DMS153 (cell line): ENCODE results near the gene RNASE8.

ENCODE experiments used
- DNase-seq: peaks from one replicate; lab custom pipeline; 2025; lab: John Stamatoyannopoulos, UW

The RNASE8 gene

DNA sequence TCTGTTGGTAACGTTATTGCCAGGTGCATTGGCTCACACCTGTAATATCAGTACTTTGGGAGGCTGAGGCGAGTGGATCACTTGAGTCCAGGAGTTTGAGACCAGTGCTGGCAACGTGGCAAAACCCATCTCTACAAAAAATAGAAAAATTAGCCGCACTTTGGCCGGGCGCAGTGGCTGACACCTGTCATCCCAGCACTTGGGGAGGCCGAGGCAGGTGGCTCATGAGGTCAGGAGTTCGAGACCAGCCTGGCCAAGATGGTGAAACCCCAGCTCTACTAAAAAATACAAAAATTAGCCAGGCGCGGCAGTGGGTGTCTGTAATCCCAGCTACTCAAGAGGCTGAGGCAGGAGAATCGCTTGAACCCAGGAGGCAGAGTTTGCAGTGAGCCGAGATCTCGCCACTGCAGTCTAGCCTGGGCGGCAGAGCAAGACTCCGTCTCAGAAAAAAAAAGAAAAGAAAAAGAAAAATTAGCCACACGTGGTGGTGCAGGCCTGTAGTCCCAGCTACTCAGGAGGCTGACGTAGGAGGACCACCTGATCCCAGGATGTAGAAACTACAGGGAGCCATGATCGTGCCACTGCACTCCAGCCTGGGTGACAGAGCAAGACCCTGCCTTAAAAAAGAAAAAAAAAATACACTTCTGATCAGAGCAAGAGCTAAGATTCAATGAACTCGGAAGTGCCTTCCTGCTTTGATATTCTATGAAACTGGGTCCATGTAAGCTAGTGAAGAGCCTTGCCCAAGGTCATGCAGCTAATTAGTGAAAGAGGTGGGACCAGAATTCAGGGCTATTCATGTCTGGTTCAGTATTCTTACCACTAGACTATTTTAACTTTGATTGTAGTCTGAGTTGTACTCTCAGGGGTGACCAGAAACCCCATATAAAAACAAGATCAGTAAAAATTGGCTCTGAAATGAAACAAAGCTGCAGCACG, 4.2 kb upstream of the RNASE8 start:
- DNase-seq = no peak

DNA sequence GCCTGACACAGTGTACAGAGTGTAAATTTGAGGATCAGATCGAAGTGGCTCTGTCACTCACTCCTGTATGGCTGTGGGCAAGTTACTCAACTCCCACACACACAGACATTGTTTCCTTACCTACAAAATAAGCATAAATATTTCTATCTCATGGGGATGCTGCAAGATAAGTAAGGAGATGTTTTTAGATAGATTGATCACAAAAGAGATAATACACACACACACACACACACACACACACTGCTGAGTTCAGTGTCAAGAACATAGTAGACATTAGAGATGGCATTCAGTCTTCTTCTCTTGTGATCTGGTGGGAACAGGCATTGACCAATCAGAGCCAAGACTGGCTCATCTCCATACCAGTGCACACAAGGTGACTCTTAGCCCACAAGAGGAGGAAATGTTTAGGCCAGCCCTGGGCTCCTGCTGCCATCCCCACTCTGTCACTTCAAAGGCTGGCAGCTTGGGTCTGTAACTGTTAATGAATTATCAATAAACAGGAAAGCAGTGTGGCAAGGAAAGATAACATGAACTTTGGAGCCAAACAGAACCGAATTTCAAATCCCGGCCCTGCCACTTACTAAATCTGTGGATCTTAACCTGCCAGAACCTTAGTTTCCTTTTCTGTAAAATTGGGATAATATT, 3.4 kb upstream of the RNASE8 start:
- no peak for DNase-seq

DNA sequence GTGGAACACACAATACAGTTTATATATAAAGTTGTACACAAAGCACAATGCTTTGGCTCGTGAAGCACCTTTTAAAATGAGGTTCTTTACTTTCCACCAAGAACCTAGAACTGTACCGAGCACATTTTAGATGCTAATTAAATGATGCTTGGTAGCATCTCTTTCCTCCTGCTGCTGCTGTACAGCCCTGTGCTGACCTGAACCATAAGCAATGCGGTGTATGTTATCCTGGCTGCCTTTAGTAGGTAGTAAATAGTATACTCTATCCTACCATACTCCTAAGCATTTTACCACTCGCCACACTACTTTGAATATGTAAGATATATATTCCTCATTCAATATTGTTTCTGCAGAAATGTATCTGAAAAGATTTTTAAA, 2.9 kb upstream of the RNASE8 start:
- DNase-seq = no peak

DNA sequence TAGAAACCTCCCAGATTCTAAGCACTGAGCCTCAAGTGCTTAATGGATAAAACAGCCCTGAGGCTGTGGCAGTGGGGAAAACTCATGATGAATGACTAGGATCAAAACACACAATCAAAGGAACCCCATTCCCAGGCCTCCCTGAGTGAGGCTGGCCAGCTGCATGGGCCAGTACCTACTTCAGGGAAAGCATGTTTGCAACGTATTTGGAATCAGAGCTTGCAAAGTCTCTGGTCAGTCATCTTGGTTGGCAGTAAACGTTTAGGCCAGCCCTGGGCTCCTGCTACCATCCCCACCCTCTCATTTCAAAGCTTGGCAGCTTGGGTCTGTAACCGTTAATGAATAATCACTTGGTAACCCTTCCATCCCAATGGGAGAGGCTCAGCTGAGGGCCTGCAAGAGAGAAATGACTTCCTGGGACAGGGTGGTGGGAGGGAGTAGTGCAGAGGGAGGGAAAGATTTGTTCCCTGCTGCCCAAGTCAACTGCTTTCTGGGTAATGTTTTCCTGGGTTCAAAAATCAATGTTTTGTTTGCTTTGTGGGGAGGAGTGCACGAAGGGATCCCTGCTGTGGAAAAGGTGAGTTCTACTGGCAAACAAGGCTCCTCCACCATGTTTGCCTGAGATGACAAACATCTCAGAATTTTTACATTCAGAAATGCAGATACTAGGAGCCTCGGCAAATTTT, 2.0 kb upstream of the RNASE8 start:
- DNase-seq = no peak

- DNase-seq = no peak
Observed at GRCh38 chr14:21056520-21057163, 980 bp upstream of the RNASE8 start.

- no peak for DNase-seq
Observed at GRCh38 chr14:21058903-21059302, 1.3 kb downstream of the RNASE8 start.

DNA sequence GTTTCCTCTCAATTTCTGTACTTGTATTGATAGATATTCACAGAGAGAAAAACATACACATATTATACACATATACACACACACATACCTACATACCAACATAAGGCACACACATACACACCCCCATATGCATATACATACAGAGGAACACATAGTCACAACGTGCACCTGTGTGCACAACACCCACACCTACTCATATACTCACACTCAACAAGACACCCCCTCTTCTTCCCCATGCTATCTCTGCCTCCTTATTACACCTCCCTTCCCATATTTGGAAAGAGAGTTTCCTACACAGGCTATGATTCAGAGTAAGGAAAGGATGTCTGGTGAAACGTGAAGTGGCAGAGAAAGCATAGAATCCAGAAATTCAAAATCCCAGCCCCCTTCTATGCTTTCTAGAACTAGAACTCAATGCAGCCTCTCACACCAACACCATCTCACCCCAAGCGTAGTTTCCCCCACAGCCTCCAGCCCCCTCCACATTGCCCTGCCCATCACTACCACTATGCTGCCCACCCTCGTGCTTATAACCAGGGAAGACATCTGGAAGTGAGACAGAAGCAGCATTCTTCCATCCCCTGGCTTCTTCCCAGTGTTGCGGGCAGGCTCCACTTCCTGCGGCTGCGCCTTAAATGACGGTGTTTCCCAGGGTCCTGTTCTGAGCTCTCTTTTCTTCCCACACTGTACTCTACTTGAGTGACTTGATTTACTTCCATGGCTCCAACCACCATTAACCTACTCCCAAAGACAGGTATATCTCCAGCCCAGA, 2.4 kb downstream of the RNASE8 start:
- DNase-seq = no peak

- DNase-seq = no peak
Observed at GRCh38 chr14:21060614-21061346, 3.2 kb downstream of the RNASE8 start.

DNA sequence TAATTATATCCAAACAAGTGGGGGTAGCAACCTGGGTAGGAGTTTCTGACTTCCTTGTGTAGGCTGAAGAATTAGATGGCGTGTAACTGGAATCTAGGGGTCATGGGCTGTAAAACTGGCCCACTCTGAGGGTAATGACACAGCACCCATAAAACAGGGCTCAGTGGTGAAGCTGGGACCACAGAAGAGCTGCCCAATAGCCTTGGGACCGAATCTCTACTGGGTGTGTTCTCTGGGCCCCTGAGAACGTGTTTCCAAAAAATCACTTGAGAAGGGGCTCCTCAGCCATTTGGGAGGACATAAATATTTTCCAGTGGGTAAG, 3.7 kb downstream of the RNASE8 start:
- no peak for DNase-seq

- DNase-seq = no peak
Observed at GRCh38 chr14:21063479-21063878, 5.9 kb downstream of the RNASE8 start.

DNA sequence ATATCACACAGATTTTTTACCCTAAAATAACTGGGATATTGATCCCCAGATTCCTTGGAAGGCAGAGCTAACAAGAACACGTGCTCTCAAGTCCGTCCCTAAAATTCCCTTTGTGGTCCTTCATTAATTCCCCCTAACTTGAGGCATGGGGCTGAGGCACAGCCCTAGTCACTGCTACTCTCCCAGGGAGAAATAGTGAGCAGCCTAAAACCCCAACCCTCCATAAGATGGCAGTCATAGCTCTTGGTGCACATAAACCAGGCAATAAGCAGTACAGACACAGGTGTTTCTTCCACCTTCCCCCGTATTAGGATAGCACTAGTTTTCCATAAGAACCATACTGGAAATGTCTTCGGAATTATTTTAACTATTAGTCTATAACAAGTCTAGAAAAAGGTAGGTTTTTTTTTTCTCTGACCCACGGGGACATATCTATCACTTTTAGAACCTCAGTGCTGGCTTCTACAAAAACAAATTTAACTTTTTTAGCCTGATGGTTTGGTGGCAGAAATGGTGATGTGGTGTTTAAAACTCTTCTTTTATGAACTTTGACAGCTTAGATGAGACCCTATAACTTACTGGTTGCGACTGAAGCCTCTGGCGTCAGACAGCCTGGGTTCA, 9.4 kb downstream of the RNASE8 start:
- peak; percentile 7 for DNase-seq

- peak; percentile 71 for DNase-seq
Observed at GRCh38 chr14:21068521-21069387, 11.1 kb downstream of the RNASE8 start.

DNA sequence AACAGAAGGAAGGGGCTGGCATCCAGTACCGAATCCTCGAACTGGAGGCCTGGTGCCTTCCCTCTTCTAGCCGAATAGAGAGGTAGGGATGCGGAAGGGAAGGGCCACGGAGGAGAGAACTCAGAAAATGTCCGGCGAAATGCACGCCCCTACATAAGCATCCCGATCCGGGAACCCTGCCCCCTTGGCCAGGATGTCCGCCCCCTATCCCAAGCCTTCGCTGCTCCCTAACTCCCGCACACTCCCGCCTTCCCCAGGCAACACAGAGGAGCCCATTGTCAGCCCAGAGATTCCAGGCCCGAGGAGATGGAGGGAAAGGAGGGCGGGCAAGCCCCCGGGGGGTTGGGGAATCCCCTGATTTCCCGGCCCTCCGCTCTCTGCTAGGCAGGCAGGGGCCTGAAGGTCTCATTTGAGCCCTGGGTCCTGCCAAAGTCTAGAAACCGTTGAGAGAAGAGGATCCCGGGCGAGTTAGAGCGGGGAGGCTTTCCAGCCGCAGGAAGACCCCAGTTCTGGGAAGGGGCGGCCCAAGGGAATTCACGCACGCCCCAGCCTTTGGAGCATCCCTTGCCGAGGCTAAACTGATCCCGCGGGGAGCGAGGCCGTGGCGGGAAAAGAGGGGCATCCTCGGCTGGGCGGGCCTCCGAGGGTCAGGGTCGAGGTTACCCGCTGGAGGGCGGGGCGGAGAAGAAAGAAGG, 11.9 kb downstream of the RNASE8 start:
- peak; percentile 14 for DNase-seq

DNA sequence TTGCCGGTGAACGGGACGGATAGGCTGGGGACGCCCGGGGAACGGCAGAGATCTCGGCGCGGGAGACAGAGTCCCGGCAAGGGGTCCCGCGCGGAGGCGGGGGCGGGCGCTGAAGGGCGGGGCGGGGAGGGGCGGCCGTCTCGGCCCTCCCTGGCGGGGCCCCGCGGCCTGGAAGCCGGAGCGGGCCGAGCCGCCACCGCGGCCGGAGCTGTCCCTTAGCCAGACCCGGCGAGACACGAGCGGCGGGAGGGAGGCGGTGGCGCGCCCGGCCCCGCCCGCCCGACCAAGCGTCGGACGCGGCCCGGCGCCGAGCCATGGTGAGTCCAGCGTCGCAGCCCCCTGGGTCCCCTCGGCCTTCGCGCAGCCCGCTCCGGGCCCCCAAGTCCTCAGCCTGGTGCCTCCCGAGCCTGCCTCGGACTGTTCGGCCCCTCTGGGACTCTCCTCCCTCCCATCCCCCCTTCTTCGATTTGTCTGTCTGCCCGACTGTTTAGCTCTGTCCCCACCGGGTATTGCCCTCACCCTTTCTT, 12.5 kb downstream of the RNASE8 start, which contains the start of gene ARHGEF40:
Gene ARHGEF40, plus strand, starts transcription at position 222 of the 527 bp plus-strand sequence. Its CDS starts 93 bp downstream, at position 315.
- no peak for DNase-seq

GRCh38 chr14:21070610-21071224, 13.1 kb downstream of the RNASE8 start:
- peak; percentile 26 for DNase-seq

DNA sequence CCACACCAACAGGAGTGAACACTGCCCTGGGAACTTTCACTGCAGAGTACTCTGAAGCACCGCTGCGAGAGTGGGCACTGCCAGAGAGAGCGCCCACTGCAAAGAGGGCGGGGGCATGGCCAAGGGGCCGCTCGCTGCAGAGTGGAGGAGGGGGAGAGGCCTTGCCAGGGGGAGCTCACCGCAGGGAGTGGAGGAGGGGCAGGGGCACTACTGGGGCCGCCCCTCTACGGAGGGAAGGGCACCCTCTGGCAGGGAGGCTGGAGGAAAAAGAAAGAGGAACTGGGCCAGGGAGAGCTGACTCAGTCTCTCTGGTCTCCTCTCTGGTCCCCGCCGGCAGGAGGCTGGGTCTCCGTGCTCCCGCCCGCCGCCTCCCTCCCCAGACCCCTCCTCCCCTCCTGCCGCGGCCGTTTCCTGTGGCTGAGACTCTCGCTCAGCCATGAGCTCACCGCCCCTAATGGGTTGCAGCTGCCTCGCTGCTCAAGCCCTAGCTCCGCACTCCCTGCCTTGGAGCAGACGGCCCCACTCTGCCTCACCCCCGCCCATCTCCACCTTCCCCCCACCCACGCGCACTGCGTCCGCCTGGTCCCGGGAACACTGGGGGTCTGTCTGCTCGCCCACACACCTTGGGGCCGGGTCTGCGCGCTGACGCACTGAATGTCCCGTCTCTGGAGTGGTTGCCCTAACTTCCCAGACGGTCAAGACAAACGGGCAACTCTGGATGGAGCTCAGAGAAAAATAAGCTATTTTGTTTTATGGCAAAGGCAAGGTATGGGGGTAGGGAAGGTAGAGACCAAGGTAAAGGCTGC, 13.8 kb downstream of the RNASE8 start:
- peak; percentile 64 for DNase-seq

DNA sequence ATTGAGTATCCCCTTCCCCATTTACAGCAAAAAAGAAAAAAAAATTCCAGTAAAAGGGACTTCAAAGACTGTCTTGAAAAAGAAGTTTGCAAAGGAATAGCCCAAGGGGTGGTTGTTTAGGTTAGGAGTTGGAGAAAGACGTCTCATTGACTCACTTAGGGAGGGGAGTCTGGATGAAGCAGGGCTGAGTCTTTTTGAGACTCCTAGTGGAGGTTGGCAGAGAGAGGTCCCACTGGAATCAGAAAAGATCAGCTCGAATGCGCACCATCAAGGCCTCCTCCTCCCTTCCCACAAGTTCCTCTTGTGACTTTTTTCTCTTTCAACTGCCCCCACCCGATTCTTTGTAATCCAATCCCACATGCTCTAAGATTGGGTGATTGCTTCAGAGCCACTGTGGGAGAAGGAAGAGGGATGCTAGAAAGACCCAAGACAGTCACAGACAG, 14.4 kb downstream of the RNASE8 start:
- no peak for DNase-seq
